ENCODE data around the gene PDE4B.

DNA sequence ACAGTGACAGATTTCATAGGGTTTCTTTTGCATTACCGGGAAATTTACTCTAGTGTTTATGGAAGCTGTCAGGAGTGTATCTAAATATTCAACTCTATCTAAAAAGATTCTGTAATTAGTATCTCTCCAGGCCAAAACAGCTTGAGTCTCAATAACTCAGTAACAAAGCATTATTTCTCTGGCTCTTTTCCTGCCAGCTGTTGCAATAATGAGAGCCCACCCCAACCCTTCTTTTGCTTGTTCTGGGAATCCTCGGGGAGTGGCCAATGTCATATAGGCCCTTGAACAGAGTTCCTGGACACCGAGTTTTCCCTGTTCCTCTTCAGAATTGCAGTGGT is 621.1 kb downstream of the PDE4B start:
- TF ChIP-seq, protein P1, sequence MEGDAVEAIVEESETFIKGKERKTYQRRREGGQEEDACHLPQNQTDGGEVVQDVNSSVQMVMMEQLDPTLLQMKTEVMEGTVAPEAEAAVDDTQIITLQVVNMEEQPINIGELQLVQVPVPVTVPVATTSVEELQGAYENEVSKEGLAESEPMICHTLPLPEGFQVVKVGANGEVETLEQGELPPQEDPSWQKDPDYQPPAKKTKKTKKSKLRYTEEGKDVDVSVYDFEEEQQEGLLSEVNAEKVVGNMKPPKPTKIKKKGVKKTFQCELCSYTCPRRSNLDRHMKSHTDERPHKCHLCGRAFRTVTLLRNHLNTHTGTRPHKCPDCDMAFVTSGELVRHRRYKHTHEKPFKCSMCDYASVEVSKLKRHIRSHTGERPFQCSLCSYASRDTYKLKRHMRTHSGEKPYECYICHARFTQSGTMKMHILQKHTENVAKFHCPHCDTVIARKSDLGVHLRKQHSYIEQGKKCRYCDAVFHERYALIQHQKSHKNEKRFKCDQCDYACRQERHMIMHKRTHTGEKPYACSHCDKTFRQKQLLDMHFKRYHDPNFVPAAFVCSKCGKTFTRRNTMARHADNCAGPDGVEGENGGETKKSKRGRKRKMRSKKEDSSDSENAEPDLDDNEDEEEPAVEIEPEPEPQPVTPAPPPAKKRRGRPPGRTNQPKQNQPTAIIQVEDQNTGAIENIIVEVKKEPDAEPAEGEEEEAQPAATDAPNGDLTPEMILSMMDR (IDR thresholded peaks at IDR 0.05), result no peak
- no peak for TF ChIP-seq POLR2A (IDR thresholded peaks at IDR 0.05)
